ENCODE results near the gene BRIP1. TPM values are rescaled to one million over a fixed set of nuclear protein-coding genes. Genes with fewer than 3 reads are reported as not detected.

The BRIP1 gene
- total RNA-seq, 4 donors from 2014 or later = 1.0 to 13.0 TPM; not detected in 2

- Histone ChIP-seq H3K27me3 (no peaks in the 10 kb centered on the region), H3K9me3 (no peaks in the 10 kb centered on the region), H3K4me1 (no peaks in the 10 kb centered on the region), H3K27ac (no peak overlapping the region), H3K36me3 (no peaks in the 10 kb centered on the region), H3K4me3 (no peak overlapping the region)
- intact Hi-C loops (cut with DNase I; ENCODE audit: low total_unique reads) = no loop called here
- TF ChIP-seq POLR2A (IDR thresholded peaks at IDR 0.05) = no peak
- no peak for TF ChIP-seq CTCF (IDR thresholded peaks at IDR 0.05)
- DNase-seq = no peak
These were observed 146.0 kb downstream of the BRIP1 start for GRCh38 chr17:61717352-61717751.

- intact Hi-C loops (cut with DNase I; ENCODE audit: low total_unique reads) = no loop called here
- Histone ChIP-seq H3K27ac (no peak overlapping the region), H3K27me3 (no peaks in the 10 kb centered on the region), H3K4me1 (no peaks in the 10 kb centered on the region), H3K4me3 (no peak overlapping the region), H3K9me3 (no peaks in the 10 kb centered on the region), H3K36me3 (no peaks in the 10 kb centered on the region)
- TF ChIP-seq CTCF (IDR thresholded peaks at IDR 0.05) (no peak), POLR2A (IDR thresholded peaks at IDR 0.05) (no peak)
- DNase-seq = no peak
These were observed 147.0 kb downstream of the BRIP1 start for GRCh38 chr17:61716225-61716829.

DNA sequence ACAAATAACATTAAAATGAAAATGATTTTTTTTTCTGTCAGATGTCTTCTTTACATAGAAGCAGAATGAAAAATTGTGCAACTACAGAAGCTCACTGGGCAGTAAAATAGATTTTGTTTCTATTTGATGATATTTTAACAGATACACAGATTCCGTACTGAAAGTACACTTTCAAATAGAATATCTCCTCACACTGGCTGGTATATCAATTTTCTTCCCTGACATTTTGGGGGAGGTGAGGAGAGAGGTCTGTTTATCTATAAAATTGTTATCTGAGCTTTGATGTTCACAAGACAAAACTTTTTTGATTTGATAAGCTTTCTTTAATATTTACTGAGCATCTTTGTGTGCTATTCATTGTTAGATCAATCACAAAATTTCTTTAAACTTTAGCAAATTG lies 148.0 kb downstream of the BRIP1 start:
- no peak for DNase-seq
- Histone ChIP-seq H3K36me3 (no peaks in the 10 kb centered on the region), H3K27ac (no peak overlapping the region), H3K27me3 (no peaks in the 10 kb centered on the region), H3K4me1 (no peaks in the 10 kb centered on the region), H3K4me3 (no peak overlapping the region), H3K9me3 (no peaks in the 10 kb centered on the region)
- TF ChIP-seq CTCF (IDR thresholded peaks at IDR 0.05) = no peak
- no peak for TF ChIP-seq POLR2A (IDR thresholded peaks at IDR 0.05)
- intact Hi-C loops (cut with DNase I; ENCODE audit: low total_unique reads) = no loop called here

DNA sequence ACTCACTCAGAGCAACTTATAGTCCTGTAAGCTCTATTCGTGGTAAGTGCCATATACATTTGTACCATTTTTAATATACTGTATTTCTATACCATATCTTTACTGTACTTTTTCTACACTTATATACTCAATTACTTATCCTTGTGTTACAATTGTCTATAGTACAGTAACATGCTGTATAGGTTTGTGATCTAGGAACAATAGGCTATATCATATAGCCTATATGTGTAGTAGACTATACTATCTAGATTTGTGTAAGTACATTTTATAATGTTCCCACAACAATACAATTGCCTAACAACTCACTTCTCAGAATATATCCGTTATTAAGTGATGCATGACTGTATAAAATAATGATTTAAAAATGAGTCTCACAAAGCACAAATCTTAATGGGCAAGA lies 149.0 kb downstream of the BRIP1 start:
- no peak for DNase-seq
- Histone ChIP-seq H3K4me1 (no peaks in the 10 kb centered on the region), H3K4me3 (no peak overlapping the region), H3K27ac (no peak overlapping the region), H3K36me3 (no peaks in the 10 kb centered on the region), H3K9me3 (no peaks in the 10 kb centered on the region), H3K27me3 (no peaks in the 10 kb centered on the region)
- TF ChIP-seq CTCF (IDR thresholded peaks at IDR 0.05) (no peak), POLR2A (IDR thresholded peaks at IDR 0.05) (no peak)
- intact Hi-C loops (cut with DNase I; ENCODE audit: low total_unique reads) = no loop called here

DNA sequence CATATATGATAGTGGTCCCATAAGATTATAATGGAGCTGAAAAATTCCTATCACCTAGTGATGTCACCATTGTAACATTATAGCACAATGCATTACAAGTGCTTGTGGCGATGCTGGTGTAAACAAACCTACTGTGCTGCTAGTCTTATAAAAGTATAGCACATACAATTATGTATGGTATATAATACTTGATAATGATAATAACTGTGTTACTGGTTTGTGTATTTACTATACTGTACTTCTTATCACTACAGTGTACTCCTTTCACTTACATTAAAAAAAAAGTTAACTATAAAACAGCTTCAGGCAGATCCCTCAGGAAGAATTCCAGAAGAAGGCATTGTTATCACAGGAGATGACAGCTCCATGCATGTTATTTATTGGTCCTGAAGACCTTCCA lies 150.3 kb downstream of the BRIP1 start:
- H3K4me1 ChIP-seq = no peaks in the 10 kb centered on the region
- no peak for DNase-seq
- no peaks in the 10 kb centered on the region for H3K9me3 ChIP-seq
- no peaks in the 10 kb centered on the region for H3K36me3 ChIP-seq
- no peak overlapping the region for H3K27ac ChIP-seq
- intact Hi-C loops (cut with DNase I; ENCODE audit: low total_unique reads) = no loop called here
- no peaks in the 10 kb centered on the region for H3K27me3 ChIP-seq
- no peak overlapping the region for H3K4me3 ChIP-seq
- no peak for TF ChIP-seq CTCF (IDR thresholded peaks at IDR 0.05)
- TF ChIP-seq POLR2A (IDR thresholded peaks at IDR 0.05) = no peak

Data from uterus (tissue), 4 donors.